GM08714 (cell line): ENCODE data around the gene EIF1B.

ENCODE experiments used
- H3K4me3 ChIP-seq: fragments of 200-500 bp; sonication (Bioruptor generic); 2 replicates; pipeline ENCODE4 v1.5.1; 2014; ENCODE audit warnings: mild to moderate bottlenecking, low read length, inconsistent platforms
- ZNF274 ChIP-seq: IDR thresholded peaks from 2 replicates; pipeline ENCODE4 v1.6.1; 2012; ENCODE audit warnings: mild to moderate bottlenecking, low read depth, low read length

EIF1B gene

DNA sequence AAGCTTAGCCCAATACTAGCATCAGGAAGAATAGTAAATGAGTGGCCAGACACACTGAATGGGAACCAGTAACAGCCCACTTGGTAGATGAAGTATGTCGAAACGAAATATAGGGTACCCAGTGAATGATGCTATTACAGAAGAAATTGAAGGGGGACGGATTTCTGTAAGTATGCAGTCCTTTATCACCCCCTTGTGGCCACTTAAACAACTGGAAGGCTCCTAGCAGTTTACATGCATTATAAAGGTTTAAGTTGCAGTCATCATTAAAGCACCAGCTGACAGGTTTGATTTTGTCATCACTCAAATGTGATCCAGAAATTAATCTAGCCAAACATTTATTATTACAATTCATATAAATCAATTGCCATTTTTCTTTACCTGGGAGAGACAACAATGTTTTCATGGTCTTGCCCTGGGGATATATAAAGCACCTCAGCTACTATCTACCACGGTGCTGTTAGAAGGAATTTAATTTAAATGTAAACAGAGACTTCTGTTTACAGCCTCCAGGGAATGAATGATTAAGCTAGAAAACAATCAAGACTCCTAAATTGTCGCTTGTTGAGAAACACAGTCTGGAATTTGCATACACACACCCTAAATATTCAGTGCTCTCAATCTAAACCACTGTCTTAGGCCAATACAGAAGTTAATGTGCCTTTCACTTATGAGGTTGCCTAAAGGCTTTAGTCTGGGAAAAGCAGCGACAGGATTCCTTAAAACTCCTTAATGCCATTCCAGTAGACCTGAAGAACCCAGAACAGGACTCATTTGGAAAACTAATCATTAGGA is 7.8 kb downstream of the EIF1B start:
- H3K4me3 ChIP-seq, result no peak overlapping the region
- TF ChIP-seq ZNF274, result no peak

DNA sequence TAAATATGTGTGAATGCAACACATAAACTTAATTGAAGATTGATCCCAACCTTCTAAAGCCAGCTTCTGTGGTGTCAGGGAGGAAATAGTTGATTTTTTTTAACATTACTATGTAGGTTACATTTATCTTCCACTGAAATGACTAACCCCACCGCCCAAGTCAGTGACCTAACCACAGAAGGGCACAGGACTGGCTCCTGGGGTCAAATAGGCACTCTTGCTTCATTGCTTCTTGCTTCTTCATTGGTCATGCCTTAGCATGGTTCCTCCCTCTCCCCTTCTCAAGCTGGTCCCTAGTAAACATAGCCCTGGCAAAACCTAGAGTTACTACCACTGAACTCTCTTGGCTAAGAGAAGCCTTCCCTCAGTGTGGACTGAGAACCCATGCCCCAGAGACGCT is 12.3 kb downstream of the EIF1B start:
- H3K4me3 ChIP-seq, result no peak overlapping the region
- no peak for TF ChIP-seq ZNF274

DNA sequence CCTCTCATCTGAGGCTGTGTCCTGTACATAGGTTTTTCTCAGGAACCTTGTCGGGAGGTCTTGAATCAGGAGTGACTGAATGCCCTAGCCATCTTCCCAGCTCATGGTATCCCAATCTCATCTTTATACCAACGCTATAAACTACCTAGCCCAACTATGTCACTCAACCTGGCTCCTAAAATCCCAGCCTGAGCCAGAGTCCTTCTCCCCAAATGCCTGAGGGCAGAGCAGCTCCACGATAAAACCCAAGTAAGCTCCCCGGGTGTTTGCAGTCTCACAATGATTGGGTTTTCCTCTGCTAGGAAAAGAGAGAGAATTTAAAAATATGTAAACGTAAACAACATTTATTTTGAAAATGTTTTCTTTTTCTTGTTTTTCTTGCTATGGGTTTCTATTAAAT is 14.4 kb downstream of the EIF1B start:
- no peak overlapping the region for H3K4me3 ChIP-seq
- TF ChIP-seq ZNF274, result no peak

DNA sequence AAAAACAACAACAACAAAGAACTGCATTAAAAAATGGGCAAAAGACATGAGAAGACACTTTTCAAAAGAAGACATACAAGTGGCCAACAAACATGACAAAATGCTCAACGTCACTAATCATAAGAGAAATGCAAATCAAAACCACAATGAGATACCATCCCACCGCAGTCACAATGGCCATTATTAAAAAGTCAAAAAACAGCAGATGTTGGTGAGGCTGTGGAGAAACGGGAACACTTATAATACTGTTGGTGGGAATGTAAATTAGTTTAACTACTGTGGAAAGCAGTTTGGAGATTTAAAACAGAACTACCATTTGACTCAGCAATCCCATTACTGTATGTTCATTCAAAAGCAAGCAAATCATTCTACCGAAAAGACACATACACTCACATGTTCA is 15.1 kb downstream of the EIF1B start:
- no peak for TF ChIP-seq ZNF274
- H3K4me3 ChIP-seq, result no peak overlapping the region

DNA sequence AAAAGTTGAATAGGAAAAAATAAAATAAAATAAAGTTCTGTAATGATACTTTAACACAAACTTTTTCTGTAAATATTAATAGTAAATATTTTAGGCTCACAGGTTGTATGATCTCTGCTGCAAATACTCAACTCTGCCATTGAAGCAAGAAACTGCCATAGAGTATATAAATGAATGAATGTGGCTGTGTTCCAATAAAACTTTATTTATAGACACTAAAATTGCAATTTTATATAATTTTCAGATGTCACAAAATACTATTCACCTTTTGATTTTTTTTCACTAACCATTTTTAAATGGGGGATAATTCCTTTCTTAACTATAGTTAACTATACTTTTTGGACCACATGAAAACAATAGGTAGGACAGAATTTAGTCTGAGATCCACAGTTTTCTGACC is 16.0 kb downstream of the EIF1B start:
- H3K4me3 ChIP-seq, result no peak overlapping the region
- TF ChIP-seq ZNF274, result no peak

DNA sequence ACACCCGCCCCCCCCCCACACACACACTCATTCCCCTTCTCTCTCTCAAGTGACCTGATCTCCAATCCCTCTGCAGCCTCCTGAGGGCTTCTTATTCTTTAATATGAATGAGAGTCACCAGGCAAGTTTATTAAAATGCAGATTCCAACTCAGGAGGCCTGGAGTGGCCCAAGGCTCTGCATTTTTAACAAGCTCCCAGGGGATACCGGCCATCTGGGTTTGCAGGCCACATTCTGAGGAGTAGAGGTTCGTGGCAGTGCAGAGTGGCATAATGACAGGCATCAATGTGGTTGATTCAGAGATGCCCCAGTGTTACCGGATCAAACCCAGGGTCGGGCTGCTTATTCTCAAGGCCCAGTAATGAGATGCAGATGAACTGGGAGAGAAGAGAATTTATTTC is 18.9 kb downstream of the EIF1B start:
- H3K4me3 ChIP-seq, result no peak overlapping the region
- no peak for TF ChIP-seq ZNF274

DNA sequence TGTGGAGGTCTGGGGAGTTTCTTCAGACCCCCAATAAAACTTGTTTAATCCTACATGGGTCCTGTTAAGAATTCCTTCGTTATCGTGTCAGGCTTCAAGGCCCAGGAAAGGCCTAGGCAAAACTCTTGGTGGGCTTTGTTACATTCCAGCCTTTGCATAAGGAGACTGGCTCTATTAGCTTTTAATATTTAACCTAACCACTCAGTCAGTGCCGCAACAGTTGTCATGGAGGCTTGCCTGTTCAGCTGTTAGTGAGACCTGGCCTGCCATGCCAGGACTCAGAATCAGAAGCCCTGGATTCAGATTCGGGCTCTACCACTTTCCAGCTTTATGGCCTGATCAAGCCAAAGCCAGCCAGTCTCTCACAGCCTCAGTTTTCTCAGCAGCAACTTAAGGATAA is 19.6 kb downstream of the EIF1B start:
- H3K4me3 ChIP-seq, result no peak overlapping the region

DNA sequence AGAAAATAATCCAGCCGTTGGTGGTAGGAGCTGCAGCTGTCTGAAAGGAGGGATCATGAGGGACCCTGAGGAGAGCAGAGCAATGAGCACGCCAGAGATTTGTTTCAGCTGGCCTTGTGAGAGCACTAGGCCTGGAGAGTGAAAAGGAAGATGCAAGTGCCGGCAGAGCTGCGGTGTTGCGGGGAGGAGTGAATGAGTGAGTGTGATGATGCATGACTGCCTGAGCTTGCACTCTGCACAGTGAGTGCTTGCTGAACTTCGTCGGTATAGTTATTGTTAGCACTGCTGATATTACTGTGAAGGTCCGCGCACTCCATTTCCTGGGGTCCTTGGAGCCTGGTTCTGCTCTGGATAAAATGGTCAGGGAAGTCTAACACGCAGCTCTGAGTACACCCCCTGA is 23.2 kb downstream of the EIF1B start:
- TF ChIP-seq ZNF274, result no peak
- no peak overlapping the region for H3K4me3 ChIP-seq

More for the DNA sequence above, 19.6 kb downstream of the EIF1B start:
- TF ChIP-seq ZNF274, result no peak

DNA sequence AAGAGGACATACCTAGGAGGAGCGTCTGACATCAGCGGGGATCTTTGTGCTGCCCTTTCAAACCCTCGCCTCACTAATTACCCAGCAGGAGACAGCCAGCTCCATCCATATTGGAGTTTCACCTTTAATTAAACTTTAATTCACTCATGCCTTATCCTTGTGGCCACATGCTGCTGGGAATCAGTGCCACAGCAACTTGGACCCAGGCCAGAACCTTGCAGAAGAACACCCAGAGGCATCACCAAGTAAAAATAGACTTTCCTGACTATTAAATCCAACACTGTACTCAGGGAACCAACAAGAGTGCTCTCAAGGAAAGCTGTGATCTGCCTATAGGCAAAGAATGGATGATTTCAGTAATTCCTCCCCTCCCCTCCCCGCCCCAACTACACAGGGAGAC is 23.9 kb downstream of the EIF1B start:
- no peak for TF ChIP-seq ZNF274
- no peak overlapping the region for H3K4me3 ChIP-seq

DNA sequence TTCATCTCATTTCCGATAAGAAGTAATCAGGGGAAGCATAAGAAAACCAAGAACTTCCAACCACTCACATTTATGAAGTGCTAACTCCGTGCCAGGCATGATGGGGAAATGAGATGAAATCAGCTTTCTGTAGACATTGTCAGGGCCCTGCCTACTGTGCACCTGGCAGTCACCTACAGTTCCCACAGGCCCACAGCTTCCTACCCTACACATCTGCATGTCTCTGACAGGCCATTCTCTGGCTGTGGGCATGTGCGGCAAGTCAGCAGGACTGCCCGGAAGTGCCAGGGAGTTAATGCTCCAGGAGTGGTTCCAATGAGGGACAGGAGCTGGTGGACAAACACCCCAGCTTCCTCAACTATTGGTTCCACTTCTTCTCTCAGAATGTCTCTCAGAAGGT is 24.3 kb downstream of the EIF1B start:
- H3K4me3 ChIP-seq, result no peak overlapping the region
- no peak for TF ChIP-seq ZNF274

DNA sequence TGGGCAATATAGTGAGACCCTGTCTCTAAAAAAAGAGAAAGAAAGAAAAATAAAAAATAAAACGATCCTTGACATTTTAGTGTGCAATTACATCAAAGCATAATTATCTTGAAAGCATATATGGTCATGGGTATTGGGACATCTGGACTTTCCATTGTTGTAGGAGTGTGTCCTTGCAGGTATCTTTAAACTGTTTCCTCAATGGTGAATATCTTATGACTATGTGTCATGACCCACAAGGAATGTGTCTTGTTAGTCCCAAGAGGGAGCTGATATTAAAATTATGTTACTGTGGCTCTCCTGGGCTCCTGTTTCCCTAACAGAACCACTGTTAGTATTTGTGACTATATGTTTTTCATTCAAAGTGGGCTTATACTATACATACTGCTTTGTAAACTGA is 26.6 kb downstream of the EIF1B start:
- no peak overlapping the region for H3K4me3 ChIP-seq
- no peak for TF ChIP-seq ZNF274

DNA sequence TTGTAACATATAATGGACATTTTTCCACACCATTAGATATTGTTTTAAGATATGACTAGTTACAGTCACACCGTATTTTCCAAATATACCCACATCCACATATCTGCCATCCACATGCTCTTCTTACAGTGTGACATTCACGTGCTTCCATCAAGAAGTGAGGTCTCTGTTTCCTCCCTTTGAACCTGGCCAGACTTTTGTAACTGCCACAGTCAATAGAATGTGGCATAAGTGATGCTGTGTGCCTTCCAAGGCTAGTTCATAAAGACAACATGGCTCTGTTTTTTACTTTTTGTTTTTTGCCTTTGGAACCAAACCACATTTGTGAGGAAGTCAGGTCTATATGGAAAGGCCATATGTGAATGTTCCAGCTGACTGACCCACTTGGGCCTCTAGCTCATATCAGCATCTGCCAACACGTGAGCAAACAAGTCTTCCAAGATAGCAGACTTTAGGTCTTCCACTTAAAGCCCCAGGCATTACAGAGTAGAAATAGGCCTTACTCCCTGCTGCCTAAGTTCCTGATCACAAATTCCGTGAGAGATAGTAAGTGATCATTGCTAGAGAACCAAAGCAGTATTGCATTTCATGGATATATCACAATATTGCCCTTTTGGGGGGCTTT is 27.1 kb downstream of the EIF1B start:
- no peak overlapping the region for H3K4me3 ChIP-seq
- no peak for TF ChIP-seq ZNF274

DNA sequence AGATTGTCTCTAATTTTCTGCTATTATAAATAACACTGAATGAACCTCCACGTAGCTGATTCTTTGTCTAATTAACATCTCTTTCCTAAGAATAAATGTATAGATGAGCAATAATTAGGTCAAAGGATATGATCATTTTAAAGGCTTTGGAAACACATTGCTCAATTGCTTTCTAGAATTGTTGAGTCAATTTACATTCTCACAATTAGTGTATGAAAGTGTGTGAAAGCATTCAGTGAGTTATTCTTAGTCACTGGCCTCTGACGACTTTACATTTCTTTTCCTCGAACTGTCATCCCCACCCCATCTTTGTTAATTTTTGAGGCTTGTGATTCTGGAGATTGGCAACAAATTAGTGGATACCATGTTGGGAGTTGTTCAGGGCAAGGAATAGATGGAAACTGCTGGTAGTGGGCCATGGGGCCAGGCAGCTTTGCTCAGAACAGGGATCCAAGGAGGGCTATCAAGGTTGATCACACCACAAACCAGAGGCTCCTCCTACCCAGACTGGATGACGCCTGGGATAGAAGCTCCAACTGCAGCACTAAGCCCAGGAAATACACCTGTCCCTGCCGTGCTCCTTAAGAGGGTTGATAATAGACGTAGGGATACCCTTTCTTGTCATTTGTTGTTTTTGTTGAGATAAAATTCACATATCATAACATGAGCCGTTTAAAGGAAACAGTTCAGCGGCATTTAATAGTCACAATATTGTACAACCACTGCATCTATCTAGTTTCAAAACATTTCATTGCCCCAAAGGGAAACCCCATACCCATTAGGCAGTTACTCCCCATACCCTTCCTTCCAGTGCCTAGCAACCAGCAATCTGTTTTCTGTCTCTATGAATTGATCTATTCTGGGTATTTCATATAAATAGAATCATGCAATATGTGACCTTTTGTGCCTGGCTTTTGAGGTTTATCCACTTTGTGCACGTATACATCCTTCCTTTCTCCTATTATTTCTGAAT is 27.9 kb downstream of the EIF1B start:
- TF ChIP-seq ZNF274, result no peak
- no peak overlapping the region for H3K4me3 ChIP-seq

DNA sequence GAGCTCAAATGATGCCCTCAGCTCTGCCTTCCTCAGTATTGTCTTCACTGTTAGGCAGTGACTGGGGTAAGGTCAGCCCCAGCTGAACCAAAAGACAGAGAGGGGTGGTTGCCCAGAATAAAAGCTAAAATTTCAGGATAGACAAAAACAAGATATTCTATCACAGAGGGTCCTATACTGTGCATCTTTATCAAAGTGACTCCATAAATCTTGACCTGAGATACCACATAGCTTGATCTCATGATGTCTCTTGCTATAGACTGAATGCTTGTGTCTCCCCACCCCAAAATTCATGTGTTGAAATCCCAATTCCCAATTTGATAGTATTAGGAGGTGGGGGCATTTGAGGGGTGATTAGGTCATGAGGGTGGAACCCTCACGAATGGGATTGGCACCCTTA is 30.4 kb downstream of the EIF1B start:
- H3K4me3 ChIP-seq, result no peak overlapping the region
- no peak for TF ChIP-seq ZNF274
